H9 (cell line): ENCODE data around the gene EPB41L4A. TPM values are rescaled to one million over a fixed set of nuclear protein-coding genes. Genes with fewer than 3 reads are reported as not detected.

ENCODE experiments used
- DNase-seq: peaks from one replicate; pipeline ENCODE4 v3.0.0-alpha.2; 2017
- H2AFZ ChIP-seq: one replicate; pipeline ENCODE4 v1.6.1; 2013; ENCODE audit warnings: mild to moderate bottlenecking, low read length, control low read depth, moderate library complexity
- H2AK5ac ChIP-seq: 2 replicates; pipeline ENCODE4 v1.6.1; 2013; ENCODE audit warnings: low read length, control low read depth, mixed read lengths; ENCODE audit not compliant: insufficient read length
- H2BK120ac ChIP-seq: one replicate; pipeline ENCODE4 v1.6.1; 2013; ENCODE audit warnings: low read depth, mild to moderate bottlenecking, low read length, control low read depth, inconsistent platforms; ENCODE audit not compliant: poor library complexity, severe bottlenecking
- H2BK12ac ChIP-seq: 2 replicates; pipeline ENCODE4 v1.6.1; 2013; ENCODE audit warnings: low read length, control low read depth, mixed read lengths, low read depth; ENCODE audit not compliant: insufficient read length
- H2BK15ac ChIP-seq: 2 replicates; pipeline ENCODE4 v1.6.1; 2013; ENCODE audit warnings: low read depth, low read length, control low read depth
- H2BK20ac ChIP-seq: one replicate; pipeline ENCODE4 v1.6.1; 2013; ENCODE audit warnings: low read depth, mild to moderate bottlenecking, low read length, control low read depth, inconsistent platforms; ENCODE audit not compliant: poor library complexity, severe bottlenecking
- H2BK5ac ChIP-seq: 2 replicates; pipeline ENCODE4 v1.6.1; 2013; ENCODE audit warnings: low read length, control low read depth, mixed read lengths; ENCODE audit not compliant: insufficient read length
- H3K14ac ChIP-seq: 2 replicates; pipeline ENCODE4 v1.6.1; 2013; ENCODE audit warnings: low read length, control low read depth; ENCODE audit not compliant: insufficient read depth
- H3K18ac ChIP-seq: 2 replicates; pipeline ENCODE4 v1.6.1; 2013; ENCODE audit warnings: low read depth, mild to moderate bottlenecking, mixed read lengths, low read length, control low read depth; ENCODE audit not compliant: insufficient read length
- H3K23ac ChIP-seq: 2 replicates; pipeline ENCODE4 v1.6.1; 2013; ENCODE audit warnings: low read length, control low read depth, mixed read lengths, low read depth; ENCODE audit not compliant: insufficient read length
- H3K23me2 ChIP-seq: 2 replicates; pipeline ENCODE4 v1.6.1; 2013; ENCODE audit warnings: low read depth, mild to moderate bottlenecking, mixed read lengths, low read length, control low read depth; ENCODE audit not compliant: insufficient read length, poor library complexity, severe bottlenecking
- H3K27ac ChIP-seq: 2 replicates; pipeline ENCODE4 v1.5.1; 2013; ENCODE audit warnings: low read length, control low read depth, mixed read lengths, low read depth; ENCODE audit not compliant: insufficient read length
- H3K27me3 ChIP-seq: 2 replicates; pipeline ENCODE4 v1.6.1; 2013; ENCODE audit warnings: low read length, control low read depth, inconsistent platforms; ENCODE audit not compliant: insufficient read depth
- H3K4ac ChIP-seq: 2 replicates; pipeline ENCODE4 v1.6.1; 2013; ENCODE audit warnings: low read depth, mild to moderate bottlenecking, control low read depth, inconsistent platforms, low read length, moderate library complexity
- H3K4me1 ChIP-seq: 2 replicates; pipeline ENCODE4 v1.6.1; 2013; ENCODE audit warnings: low read length, control low read depth, inconsistent platforms; ENCODE audit not compliant: insufficient read depth
- H3K4me2 ChIP-seq: 2 replicates; pipeline ENCODE4 v1.6.1; 2013; ENCODE audit warnings: low read length, control low read depth, mixed read lengths; ENCODE audit not compliant: insufficient read length, insufficient read depth
- H3K56ac ChIP-seq: 2 replicates; pipeline ENCODE4 v1.6.1; 2013; ENCODE audit warnings: low read depth, mild to moderate bottlenecking, mixed read lengths, low read length, control low read depth; ENCODE audit not compliant: insufficient read length
- H3K79me1 ChIP-seq: 2 replicates; pipeline ENCODE4 v1.6.1; 2013; ENCODE audit warnings: low read depth, mild to moderate bottlenecking, moderate library complexity, low read length, control low read depth, inconsistent platforms; ENCODE audit not compliant: insufficient read depth, poor library complexity, severe bottlenecking
- H3K79me2 ChIP-seq: 2 replicates; pipeline ENCODE4 v1.6.1; 2013; ENCODE audit warnings: low read length, control low read depth, inconsistent platforms; ENCODE audit not compliant: insufficient read depth
- H3K9ac ChIP-seq: 2 replicates; pipeline ENCODE4 v1.6.1; 2013; ENCODE audit warnings: low read length, control low read depth, mixed read lengths; ENCODE audit not compliant: insufficient read length; ENCODE audit errors: extremely low read depth
- H3K9me3 ChIP-seq: one replicate; pipeline ENCODE4 v1.6.1; 2013; ENCODE audit warnings: low read depth, low read length, inconsistent platforms; ENCODE audit not compliant: control insufficient read depth
- H3T11ph ChIP-seq: one replicate; pipeline ENCODE4 v1.6.1; 2013; ENCODE audit warnings: mild to moderate bottlenecking, low read length, control low read depth, inconsistent platforms
- H4K20me1 ChIP-seq: one replicate; pipeline ENCODE4 v1.6.1; 2013; ENCODE audit not compliant: control insufficient read depth, insufficient read length, insufficient read depth
- H4K5ac ChIP-seq: 2 replicates; pipeline ENCODE4 v1.6.1; 2013; ENCODE audit warnings: low read depth, mild to moderate bottlenecking, mixed read lengths, low read length, control low read depth; ENCODE audit not compliant: insufficient read length
- H4K8ac ChIP-seq: replicated peaks from 2 replicates; pipeline ENCODE4 v1.6.1; 2013; ENCODE audit warnings: low read length, control low read depth, mixed read lengths, low read depth; ENCODE audit not compliant: insufficient read length
- H4K91ac ChIP-seq: 2 replicates; pipeline ENCODE4 v1.6.1; 2013; ENCODE audit warnings: low read depth, mild to moderate bottlenecking, moderate library complexity, mixed read lengths, low read length, control low read depth; ENCODE audit not compliant: insufficient read length
- H3K27ac Mint-ChIP-seq, 3 experiments: 2 replicates in 2 of 3; 3 replicates in 1 of 3; pipeline ENCODE4 v1.8.0; 2020 to 2021; ENCODE audit warnings: mixed read lengths in 3 of 3, mild to moderate bottlenecking in 1 of 3, moderate library complexity in 1 of 3
- H3K27me3 Mint-ChIP-seq: 2 replicates; pipeline ENCODE4 v1.8.0; 2021; ENCODE audit warnings: low read depth, mild to moderate bottlenecking, moderate library complexity, mixed read lengths
- H3K36me3 Mint-ChIP-seq, 3 experiments: 2 replicates in 2 of 3; 3 replicates in 1 of 3; pipeline ENCODE4 v1.8.0; 2020 to 2021; ENCODE audit warnings: low read depth in 3 of 3, mixed read lengths in 3 of 3; ENCODE audit not compliant: insufficient read depth in 1 of 3
- H3K4me1 Mint-ChIP-seq, 2 experiments: 2 replicates each; pipeline ENCODE4 v1.8.0; 2020; ENCODE audit warnings: mixed read lengths in 2 of 2
- H3K4me3 Mint-ChIP-seq, 2 experiments: 2 replicates in 1 of 2; 3 replicates in 1 of 2; pipeline ENCODE4 v1.8.0; 2020 to 2021; ENCODE audit warnings: mild to moderate bottlenecking in 2 of 2, mixed read lengths in 2 of 2, moderate library complexity in 1 of 2
- H3K9me3 Mint-ChIP-seq, 2 experiments: 2 replicates in 1 of 2; 3 replicates in 1 of 2; pipeline ENCODE4 v1.8.0; 2020; ENCODE audit warnings: mild to moderate bottlenecking in 2 of 2, mixed read lengths in 2 of 2, moderate library complexity in 1 of 2
- WGBS: extraction: QIAGEN DNeasy Blood & Tissue Kit; methylation state at CpG from one replicate; pipeline ENCODE4 v1.1.7; 2013; ENCODE audit warnings: missing lambda C conversion rate, low lambda C conversion rate, mixed read lengths; ENCODE audit not compliant: insufficient read length; ENCODE audit errors: extremely low coverage; 5-methylcytosine and 5-hydroxymethylcytosine counted together
- total RNA-seq: library from RNA; stranded (reverse); gene quantifications from 2 replicates; pipeline ENCODE4 v1.2.1, GENCODE V29; 2021
- TF ChIP-seq, protein P1 (sequence below): fragments of 200-600 bp; sonication (generic); conservative IDR thresholded peaks from 3 replicates; pipeline ENCODE4 v1.8.0; 2021; ENCODE audit warnings: antibody characterized with exemption, mild to moderate bottlenecking

EPB41L4A gene
- total RNA-seq, 1 experiment from 2014 or later: 4.9 TPM

DNA sequence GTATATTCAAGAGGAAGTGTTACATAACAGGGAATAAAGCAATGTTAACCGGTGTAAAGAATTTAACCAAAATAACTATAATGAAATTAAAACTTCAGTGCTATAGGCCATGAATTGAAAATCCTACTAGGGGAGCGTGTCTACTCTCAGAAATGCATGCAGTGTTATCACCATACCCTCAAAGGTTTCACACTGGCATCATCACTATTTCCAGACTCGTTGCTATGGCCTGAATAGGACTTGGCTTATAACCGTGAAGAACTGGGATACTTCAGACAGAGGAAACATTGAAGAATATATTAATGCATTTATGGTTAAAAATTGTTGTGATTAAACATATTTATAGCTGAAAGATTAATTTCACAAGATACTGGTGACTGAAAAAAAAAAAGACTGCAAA is 154.9 kb downstream of the EPB41L4A start:
- Mint-ChIP-seq H3K9me3 (no peaks in the 10 kb centered on the region), H3K36me3 (no peaks in the 10 kb centered on the region), H3K27me3 (no peaks in the 10 kb centered on the region), H3K27ac (no peak overlapping the region), H3K4me1 (peaks cover 3 to 7% of the 10 kb centered on the region in 2 experiments; a peak in 2 of 4 replicates), H3K4me3 (no peak overlapping the region)
- H3K27me3 ChIP-seq: no peaks in the 10 kb centered on the region
- no peak overlapping the region for H2AFZ ChIP-seq
- no peak overlapping the region for H2BK12ac ChIP-seq
- no peaks in the 10 kb centered on the region for H3K79me1 ChIP-seq
- H3K27ac ChIP-seq: no peak overlapping the region
- H2BK120ac ChIP-seq: no peak overlapping the region
- H3K18ac ChIP-seq: no peak overlapping the region
- DNase-seq: no peak
- no peak overlapping the region for H4K8ac ChIP-seq
- no peaks in the 10 kb centered on the region for H3K4me1 ChIP-seq
- H2BK20ac ChIP-seq: no peak overlapping the region
- no peak overlapping the region for H2BK5ac ChIP-seq
- H2AK5ac ChIP-seq: no peak overlapping the region
- H3K4ac ChIP-seq: no peak overlapping the region
- H3K56ac ChIP-seq: no peak overlapping the region
- no peaks in the 10 kb centered on the region for H3K9me3 ChIP-seq
- no peak overlapping the region for H4K5ac ChIP-seq
- no peak overlapping the region for H3K23ac ChIP-seq
- H3T11ph ChIP-seq: no peak overlapping the region
- no peak overlapping the region for H2BK15ac ChIP-seq
- H4K20me1 ChIP-seq: no peaks in the 10 kb centered on the region
- no peak overlapping the region for H4K91ac ChIP-seq
- no peaks in the 10 kb centered on the region for H3K79me2 ChIP-seq
- TF ChIP-seq, protein P1, sequence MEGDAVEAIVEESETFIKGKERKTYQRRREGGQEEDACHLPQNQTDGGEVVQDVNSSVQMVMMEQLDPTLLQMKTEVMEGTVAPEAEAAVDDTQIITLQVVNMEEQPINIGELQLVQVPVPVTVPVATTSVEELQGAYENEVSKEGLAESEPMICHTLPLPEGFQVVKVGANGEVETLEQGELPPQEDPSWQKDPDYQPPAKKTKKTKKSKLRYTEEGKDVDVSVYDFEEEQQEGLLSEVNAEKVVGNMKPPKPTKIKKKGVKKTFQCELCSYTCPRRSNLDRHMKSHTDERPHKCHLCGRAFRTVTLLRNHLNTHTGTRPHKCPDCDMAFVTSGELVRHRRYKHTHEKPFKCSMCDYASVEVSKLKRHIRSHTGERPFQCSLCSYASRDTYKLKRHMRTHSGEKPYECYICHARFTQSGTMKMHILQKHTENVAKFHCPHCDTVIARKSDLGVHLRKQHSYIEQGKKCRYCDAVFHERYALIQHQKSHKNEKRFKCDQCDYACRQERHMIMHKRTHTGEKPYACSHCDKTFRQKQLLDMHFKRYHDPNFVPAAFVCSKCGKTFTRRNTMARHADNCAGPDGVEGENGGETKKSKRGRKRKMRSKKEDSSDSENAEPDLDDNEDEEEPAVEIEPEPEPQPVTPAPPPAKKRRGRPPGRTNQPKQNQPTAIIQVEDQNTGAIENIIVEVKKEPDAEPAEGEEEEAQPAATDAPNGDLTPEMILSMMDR: no peak
- no peak overlapping the region for H3K9ac ChIP-seq
- no CpG with 5 or more reads among the region's 4 CpGs for WGBS
- no peak overlapping the region for H3K4me2 ChIP-seq
- H3K23me2 ChIP-seq: no peaks in the 10 kb centered on the region
- H3K14ac ChIP-seq: no peak overlapping the region
